Muscle of arm (tissue), 12 donors: ENCODE results near the gene S100A2. TPM values are rescaled to one million over a fixed set of nuclear protein-coding genes. Genes with fewer than 3 reads are reported as not detected.

Experiments
- DNase-seq: peaks from one replicate; pipeline ENCODE4 v3.0.0-alpha.2; 2013
- polyA plus RNA-seq, 12 donors: library from polyadenylated mRNA; unstranded; fragments of 120-200 nt; gene quantifications; one replicate each; pipeline ENCODE4 v1.2.1, GENCODE V29; 2013; ENCODE audit not compliant: insufficient read length in 12 of 12

Gene S100A2
- polyA plus RNA-seq, 12 donors: 0.89 to 14.0 (median 1.8) TPM; not detected in 2

DNA sequence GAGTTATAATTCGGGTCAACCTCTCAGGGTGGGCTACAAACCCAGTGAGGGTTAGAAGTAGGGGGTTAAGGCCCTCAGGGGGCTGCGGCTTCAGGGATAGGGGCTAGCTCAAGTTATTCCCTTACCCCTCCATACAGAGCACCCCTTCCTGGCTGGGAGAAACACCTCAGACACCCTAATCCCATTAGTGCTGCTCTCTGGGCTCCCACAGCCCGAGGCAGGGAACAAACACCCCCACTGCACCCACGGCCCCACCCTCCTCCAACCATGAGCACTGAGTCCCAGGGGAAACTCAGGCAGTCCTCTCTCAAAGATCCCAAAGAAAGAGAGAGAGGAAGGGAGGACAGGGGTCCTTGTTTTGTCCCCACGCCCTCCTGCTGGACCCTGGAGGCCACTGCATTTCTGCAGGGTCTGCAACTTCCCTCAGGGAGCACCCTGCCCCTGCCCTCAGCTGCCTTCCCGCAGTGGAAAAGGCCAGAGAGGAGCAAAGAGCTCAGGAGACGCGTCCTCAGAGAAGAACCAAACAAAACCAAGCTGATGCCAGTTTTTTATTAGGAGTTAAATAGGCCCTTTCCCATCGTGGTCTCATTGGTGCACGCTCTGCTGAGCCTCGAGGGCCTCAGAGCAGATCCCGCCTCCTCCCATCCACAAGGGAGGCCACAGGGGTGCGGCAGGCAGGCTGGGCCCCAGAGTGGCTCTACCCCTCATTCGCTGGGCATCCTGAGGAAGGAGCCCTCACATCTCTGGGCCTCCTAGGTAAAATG, 18.7 kb downstream of the S100A2 start:
- DNase-seq: no peak

DNA sequence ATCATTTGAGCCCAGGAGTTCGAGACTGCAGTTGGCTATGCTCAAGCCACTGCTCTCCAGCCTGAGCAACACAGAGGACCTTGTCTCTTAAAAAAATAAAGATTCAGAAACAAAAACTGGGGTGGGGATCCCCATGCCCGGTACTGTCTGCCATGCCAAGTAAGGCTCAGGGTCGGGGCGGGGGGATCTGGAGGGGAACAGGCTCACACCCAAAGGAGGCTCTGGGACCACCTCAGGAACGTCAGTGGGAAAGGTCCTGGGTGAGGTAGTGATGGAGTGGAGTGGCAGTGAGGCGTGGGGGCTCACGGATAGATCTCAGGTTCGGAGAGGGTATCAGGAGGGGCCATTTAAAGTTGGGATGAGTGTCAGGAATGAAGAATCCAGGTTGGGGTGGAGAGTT, 19.3 kb downstream of the S100A2 start:
- no peak for DNase-seq

DNA sequence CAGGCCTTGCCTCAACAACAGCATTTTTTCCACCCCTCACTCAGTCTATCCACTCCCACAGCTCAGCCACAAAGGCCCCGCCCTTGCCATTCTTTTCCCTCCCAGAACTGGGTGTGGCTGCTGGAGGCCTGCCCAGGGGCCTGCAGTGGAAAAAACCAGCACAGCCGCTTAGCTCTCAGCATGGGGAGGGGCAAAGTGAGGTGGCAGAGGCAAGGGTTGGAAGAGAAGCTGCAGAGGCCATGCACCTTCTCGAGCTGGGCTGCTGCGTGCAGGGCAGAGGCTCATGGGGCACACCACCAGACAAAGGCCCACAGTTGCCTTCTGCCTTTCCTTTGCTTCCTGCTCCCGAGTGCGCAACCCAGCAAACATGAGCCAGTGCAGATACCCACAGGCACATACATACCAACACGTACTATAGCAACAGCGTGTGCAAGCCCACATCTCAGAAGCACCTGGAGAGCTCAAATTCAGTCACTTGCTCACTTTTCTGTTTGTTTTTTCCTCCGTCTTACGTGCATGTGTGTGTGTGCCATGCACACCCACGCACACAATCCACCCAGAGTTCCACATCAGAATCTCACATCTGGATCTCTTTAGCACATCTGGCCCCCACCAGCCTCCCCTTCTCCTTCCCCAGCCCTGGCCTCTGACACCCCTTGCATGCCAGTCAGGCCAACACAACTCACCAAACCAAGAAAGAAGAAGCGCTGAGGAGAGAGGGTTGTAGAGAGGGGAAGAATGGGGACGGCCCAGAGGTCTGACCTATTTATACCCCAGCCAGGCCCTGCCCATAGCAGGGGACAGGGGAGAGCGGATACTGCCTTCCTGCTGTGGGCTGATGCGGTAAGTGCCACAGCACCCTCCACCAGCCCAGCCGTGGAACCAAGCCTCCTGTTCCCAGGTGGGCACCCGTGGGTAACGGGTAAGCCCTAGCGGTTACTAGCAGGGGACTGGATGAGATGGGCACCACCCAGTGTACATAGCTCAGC, 20.3 kb downstream of the S100A2 start, which contains the start of gene S100A4:
S100A4 (minus strand) TSS at position 740 of the 989 bp plus-strand sequence. CDS start 1,012 bp downstream, outside the sequence.
- DNase-seq: peak; percentile 92

DNA sequence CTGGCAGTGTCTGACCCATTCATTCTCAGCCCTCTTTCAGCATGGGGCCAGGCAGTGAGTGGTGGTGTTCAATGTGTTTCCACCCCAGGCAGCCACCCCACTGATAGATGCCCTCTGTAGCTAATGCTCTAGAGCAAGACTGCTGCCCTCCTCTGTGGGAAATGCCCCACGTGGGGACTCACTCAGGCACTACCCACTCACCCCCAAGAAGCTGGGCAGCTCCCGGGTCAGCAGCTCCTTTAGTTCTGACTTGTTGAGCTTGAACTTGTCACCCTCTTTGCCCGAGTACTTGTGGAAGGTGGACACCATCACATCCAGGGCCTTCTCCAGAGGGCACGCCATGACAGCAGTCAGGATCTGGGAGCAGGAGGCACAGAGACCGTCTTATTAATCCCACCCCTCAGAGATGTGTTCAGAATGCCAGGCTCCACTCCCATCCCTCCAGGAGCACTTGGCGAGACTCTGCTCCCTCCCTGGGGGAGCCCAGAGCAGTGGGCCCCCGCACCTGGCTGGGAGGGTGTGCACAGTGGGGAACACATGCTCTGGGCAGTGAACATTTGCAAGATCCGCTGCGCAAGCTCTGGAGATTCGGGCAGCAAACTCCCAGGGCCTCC, 21.1 kb downstream of the S100A2 start:
- DNase-seq: no peak

DNA sequence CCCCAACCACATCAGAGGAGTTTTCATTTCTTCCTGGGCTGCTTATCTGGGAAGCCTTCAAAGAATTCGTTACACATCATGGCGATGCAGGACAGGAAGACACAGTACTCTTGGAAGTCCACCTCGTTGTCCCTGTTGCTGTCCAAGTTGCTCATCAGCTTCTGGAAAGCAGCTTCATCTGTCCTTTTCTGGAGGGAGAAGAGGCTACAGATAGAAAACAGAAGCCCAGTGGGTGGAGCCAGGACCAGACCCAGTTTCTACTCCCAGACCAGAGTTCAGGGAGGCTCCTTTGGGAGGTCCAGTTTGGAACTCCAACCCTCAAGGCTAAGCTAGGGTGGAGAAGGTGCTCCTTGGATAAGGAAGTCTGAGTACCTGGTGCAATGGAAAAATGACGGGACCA, 21.9 kb downstream of the S100A2 start:
- no peak for DNase-seq

DNA sequence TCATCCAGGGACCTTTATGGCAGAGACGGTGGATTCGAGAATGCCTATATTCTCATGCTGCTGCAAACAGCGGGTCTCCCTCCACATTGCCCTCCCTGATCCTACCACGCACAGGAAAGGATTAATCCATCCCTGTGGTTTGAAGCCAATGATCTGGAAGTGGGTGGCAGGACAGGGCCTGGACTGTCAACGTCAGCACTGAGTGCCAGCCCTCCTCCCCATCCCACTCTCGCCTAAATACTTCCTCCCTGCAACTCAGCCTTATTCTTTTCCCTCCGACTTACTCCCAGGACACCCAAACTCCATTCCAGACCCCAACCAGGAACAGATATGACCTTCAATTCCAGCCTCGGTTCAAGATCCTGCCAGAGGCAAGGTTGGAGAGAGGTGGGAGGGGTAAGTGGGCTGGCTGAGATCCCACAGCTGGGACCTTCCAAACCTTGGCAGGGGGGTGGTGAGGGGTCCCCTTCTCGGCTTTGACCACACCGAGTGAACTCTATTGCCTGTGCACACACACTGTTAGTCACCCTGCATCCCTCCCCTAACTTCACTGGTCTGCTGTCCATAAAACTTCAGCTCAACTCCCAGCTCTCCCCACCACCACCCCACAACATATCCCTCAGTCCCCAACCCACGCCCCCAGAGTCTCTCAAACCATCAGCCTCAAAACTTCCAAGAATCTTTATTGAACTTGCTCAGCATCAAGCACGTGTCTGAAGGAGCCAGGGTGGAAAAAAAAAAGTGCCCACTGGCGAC, 22.5 kb downstream of the S100A2 start:
- no peak for DNase-seq

DNA sequence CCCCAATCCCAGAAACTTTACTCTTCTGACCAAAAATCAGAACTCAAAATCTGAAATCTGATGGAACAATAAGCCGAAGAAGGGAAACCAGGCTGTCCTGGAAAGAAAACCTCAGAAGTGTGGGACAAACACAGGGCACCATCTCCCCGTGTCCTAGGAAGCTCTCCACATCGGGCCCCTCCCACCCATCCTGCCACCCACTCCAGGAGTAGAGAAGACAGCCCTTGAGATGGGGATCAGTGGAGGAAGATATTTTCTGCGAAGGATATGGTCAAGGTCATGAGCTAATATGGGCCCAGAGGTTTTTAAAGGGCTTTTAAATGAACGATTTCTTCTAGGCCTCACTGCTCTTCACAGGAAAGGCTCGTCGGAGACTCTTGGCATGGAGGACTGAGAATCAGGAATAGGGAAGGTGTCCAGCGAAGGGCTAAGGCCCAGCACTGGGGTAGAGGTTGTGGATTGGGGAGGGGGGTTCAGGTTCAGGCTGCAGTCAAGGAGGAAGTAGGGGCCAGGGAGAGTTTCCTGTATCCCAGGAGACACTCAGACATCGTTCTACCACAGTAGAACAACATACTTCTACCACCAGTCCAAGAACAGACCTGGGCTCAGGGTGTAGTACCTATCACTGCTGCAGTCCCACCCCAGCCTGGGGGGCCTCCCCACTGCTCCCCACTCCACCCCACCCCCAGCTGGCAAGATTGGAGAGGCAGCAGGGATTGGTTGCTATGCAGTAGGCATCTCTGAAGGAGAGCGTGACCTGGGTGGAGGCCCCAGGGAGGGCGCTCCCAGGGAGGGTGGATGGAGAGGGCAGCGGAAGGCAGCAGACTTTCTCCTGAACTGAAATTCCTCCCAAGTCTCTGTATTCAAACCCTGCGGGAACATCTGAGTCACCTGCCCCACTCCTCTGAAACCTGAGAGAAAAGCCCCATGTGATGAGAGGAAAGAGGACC, 23.7 kb downstream of the S100A2 start:
- no peak for DNase-seq

DNA sequence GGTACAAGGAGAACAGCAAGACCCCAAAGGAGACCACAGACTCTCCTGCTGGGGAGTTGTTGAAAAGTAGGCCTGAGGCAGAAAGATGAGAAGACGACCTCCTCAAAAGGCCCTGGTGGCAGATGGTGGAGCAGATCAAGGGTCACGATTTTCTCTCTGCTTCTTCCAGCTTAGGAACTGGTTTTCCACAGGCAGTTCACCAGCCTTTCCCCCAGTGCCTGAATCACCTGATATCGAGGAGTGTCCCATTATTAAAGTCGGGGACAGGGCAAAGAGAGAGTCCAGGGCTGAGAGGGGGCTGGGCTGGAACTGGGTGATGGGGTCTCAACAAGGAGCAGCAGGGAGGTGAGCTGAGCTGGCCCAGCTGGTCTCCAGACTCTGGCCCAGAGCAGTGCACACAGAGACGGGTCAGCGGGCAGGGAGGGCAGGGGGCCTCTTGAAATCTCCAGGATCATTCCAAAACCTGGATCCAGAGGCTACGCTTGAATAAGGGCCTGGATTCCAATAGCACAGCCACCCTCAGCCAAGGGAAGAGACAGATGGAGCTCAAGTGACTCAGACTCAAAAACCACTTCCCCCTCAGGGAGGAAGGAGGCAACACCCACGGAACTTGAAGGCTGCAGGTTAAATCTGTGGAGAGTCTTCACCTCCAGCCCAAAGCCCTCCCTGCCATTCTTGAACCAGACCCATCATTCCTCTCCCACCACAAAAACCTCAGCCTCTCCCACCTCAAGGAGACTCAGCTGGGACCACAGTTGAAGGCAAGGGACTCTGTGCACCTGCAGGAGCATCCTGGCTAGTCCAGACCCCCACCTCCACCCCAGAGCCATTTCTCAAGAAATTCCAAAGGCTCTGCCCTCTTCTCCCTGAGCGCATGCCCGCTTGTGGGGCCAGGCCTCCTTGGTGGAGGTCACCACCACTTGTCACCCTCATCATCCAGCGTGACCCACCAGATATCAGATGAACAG, 25.0 kb downstream of the S100A2 start, which contains the start of gene S100A5:
S100A5 (minus strand) TSS at position 541 of the 968 bp plus-strand sequence. CDS start 743 bp downstream, outside the sequence.
- no peak for DNase-seq

DNA sequence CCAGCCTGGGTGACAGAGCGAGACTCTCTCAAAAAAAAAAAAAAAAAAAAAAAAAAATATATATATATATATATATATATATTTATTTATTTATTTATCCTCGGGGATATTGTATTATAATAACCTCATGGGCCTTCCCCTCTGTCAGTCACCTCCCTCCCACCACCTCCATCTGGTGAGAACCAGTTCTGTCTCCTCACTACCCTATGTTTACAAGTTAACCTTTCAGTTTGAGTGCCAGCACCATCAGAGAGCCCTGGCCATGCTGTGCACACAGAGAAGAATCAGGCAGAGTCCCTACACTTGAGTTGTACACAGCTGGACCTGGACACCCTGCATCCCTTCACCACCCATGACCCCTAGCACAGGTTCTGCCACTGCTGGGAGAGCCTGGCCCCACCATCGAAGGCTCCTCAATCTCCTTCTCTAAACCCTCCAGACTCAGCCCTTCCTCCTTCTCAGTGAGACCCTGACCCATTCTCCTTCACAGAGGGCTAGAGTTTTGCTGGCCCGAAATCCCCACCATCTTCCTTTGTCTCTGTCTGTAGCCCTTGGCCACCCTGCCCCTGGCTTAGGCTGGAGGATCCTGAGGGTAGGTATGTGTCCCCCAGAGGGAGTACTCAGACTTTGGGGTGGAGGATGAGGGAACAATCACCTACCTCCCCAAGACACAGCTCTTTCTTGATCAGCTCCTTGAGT, 26.1 kb downstream of the S100A2 start:
- DNase-seq: no peak

DNA sequence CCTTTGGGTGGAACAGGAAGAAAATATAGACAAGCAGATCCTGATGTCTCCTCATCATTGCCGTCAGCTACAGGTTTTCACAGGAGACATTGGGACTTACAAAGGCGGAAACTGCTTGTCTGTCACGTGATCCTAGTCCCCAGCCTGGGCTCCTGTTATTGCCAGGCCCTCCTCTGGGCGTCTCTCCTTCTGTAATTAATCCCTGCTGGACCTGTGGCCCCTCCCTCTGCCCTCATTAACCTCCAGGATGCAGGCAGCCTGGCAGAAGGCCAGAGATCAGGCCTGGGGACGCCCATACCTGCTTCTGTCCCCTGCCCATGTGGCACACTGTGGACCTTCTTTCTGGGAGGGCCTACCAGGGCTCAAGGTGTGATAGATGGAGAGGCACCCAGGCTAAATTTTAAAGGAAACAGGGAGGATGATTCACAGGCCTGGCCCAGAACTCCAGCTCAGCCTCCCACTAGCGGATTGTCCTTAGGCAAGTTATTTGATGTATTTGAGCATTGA, 27.3 kb downstream of the S100A2 start:
- DNase-seq: no peak

DNA sequence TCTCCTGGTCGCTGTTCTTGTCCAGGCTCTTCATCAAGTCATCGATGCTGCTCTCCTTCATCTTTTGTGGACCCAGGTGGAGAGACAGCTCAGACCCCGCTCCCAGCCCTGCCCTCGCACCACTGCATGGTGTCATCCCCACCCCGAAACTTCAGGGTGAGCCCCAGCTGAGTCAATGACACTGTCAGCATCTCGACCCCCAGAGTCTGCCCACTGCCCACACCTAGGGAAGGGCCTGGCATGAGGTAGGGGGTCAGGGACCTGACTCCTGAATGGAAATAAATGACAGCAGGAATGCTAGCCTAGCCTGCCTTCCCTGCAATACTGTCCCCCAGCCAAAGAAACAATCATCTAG, 28.3 kb downstream of the S100A2 start:
- DNase-seq: no peak

DNA sequence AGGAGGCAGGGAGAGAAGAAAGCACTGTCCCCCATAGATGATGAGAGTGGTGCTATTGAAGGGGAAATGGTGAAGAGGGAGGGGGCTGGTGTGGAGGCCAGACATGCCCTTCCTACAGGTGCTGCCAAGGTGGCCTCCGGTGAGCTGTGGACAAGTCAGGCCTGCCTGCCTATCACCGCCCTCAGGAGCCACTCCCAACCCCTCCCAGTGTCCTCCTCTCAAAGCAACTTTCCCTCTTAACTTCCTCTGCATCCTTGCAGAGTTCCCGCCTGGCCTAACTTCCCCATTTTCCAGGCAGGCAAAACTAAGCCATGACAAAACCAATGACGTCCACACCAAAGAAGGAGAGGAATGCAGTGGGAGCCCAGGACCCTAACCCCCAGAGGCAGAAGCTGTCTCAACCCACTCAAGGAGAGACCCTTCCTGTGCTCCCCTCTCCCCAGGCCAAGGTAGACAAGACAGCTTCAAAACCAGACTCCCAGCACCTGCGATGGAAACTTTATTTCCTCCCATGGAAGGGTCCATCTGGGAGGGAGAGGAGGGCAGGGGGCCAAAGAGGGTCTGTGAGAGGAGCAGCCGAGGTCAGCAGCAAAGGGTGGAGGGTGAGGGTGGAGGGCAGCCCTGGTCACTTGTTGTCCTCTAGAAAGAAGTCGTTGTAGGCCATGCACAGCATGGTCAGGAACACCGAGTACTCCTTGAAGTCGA, 28.8 kb downstream of the S100A2 start:
- DNase-seq: no peak

DNA sequence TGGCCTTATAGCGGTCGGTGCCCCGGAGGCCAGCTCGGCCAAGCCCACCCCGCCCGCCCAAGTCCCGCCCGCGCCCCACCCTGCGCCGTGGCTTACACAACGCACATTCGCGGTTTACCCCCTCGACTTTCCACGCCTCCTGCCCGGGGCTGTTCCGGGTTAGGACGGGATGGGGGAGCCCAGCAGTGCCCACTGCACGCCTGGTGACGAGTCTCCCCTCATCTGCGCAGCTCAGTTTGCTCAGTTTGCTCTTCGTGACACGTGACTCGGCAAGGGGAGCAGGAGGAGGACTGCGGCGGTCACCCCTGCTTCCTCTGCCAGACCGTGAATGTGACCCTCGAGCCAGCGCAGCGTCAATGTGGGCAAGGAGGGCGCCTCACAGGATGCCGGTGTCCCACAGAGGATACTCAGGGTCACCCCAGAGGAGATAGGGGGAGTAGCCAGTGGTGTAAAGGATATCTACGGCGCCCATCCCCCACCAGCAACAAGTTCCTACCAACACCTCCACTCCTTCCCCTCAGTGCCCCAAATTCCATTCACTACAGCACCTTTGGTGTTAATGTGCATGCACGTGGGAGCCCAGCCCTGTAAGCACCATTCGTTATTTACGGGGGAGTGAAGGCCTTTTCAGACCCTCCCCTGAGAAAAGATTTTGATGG, 29.5 kb downstream of the S100A2 start:
- DNase-seq: peak; percentile 78

DNA sequence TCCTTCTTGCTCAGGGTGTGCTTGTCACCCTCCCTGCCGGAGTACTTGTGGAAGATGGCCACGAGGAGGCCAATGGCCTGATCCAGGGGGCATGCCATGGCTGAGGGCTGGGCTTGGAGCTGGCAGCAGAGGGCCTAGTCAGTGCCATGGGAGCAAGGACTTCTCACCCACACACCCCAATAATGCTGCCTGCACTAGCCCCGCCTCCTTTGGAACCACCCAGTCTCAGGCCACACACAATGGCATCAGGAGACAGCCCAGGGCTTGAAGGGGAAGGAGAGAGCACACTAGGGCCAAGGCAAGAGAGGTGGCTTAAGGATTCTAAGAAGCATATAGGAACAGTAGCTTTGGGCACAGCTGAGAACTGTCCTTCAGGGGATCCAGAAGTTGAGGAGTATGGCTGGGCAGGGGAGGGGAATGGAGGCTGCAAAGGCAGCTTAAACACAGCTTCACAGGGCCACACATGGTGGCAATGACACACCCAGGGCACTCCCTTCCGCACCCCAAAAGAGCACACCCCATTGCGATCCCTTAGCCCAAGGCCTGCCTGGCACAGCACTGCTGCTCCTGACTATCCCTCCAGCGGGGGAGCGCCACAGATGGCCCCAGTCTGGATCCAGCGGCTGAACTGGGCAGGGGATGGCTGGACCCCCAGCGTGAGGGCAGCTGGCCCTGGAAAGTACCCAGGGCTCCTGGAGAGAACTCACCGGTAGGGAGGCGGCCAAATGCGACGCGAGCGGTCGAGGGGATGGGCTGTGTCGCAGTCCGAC, 30.2 kb downstream of the S100A2 start, which contains the start of gene S100A6:
S100A6 (minus strand) TSS at position 750 of the 770 bp plus-strand sequence; CDS start at position 98, 652 bp downstream.
- no peak for DNase-seq

DNA sequence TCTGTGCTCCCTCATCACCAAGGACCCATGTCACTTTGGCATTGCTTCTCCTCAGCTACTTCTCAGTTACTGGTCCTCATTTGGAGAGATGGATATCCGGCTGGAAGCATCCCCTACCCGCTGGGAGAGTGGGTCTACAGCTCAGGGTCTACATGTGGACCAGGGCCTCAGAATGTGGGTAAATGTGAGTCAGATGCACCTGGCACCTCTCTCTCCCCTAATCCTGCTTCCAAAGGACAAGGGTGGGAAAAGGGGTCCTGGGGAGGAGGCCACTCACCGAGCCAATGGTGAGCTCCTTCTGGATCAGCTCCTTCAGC, 30.8 kb downstream of the S100A2 start:
- no peak for DNase-seq
